PFSK-1 (cell line): ENCODE data around the gene NBEA.

Experiments used
- FOXP2 ChIP-seq: optimal IDR thresholded peaks from 2 replicates; pipeline ENCODE3; 2011; ENCODE audit warnings: borderline replicate concordance, control low read depth, inconsistent platforms; ENCODE audit not compliant: insufficient read depth; ENCODE audit errors: extremely low read length, extremely low read depth
- POLR2AphosphoS5 ChIP-seq: IDR thresholded peaks from 2 replicates; pipeline ENCODE4 v1.6.1; 2012; ENCODE audit warnings: low read depth, mild to moderate bottlenecking, control low read depth, low read length, moderate library complexity
- REST ChIP-seq, 2 experiments: IDR thresholded peaks; 2 replicates each; pipeline versions ENCODE4 v1.6.1 to v1.8.0; 2011 to 2012; ENCODE audit warnings: low read depth in 2 of 2, low read length in 2 of 2, control low read depth in 1 of 2, inconsistent platforms in 1 of 2, mild to moderate bottlenecking in 1 of 2, moderate library complexity in 1 of 2; ENCODE audit not compliant: insufficient read depth in 1 of 2
- SIN3A ChIP-seq: IDR thresholded peaks from 2 replicates; pipeline ENCODE4 v1.6.1; 2012; ENCODE audit warnings: mild to moderate bottlenecking, low read length, moderate library complexity, borderline replicate concordance; ENCODE audit not compliant: insufficient read depth
- TAF1 ChIP-seq: IDR thresholded peaks from 2 replicates; pipeline ENCODE4 v1.6.1; 2012; ENCODE audit warnings: low read length, control low read depth, borderline replicate concordance; ENCODE audit not compliant: insufficient read depth

NBEA gene

DNA sequence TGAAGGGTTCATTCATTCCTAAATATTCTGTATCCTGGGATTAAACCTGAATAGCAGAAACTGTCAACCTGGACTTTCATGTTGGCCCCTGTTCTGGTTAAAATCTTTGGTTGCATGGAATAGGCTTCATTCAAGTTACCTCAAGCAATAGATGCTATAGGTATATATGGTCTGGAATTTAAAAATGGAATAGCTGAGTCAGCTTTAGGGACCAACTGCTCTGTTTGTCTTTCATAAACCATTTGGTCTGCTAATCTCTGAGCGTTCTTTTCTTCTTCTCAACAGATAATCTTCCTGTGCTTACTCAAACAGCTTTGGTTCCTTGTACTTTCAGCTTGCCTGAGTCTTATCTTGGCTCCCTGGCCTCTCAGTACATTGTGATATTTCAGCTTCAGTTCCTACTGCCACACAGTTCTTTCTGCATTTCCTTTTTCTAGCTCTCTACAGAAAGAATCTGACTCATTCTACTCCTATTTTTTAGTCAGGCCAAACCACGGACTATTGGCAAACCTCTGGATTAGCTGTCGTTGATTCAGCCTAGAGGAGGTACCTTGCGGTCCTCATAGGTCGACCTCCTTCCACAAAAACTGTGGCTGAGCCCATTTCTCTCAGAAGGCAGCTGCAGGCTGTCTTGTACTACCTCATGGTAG lies 570.3 kb downstream of the NBEA start:
- TF ChIP-seq REST (IDR thresholded peaks at IDR 0.05; ENCODE audit: insufficient read depth in 1 of 2, low read depth in 2 of 2, low read length in 2 of 2) (no peak), SIN3A (no peak), POLR2AphosphoS5 (no peak), FOXP2 (no peak), TAF1 (no peak)

DNA sequence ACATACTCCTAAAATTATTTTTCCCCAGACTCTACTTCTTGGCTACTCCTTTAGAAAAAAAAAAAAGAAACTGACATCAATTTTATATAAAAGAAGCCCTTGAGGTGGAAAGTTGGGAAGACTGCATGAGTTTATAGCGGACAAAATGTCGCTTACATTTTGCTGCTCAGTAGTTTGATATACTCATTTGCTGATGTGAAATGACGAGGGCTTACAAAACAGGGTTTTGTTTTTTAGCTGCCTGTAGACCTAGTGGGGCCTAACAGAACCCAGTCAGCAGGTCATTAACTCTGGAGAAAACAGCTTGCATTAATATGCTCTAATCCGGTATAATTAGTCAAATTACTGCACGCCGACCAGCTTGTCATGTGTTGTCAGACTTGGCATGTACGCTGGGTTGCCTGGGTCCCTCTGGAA lies 572.0 kb downstream of the NBEA start:
- TF ChIP-seq SIN3A (no peak), POLR2AphosphoS5 (no peak), TAF1 (no peak), FOXP2 (no peak), REST (IDR thresholded peaks at IDR 0.05; ENCODE audit: insufficient read depth in 1 of 2, low read depth in 2 of 2, low read length in 2 of 2) (no peak)

DNA sequence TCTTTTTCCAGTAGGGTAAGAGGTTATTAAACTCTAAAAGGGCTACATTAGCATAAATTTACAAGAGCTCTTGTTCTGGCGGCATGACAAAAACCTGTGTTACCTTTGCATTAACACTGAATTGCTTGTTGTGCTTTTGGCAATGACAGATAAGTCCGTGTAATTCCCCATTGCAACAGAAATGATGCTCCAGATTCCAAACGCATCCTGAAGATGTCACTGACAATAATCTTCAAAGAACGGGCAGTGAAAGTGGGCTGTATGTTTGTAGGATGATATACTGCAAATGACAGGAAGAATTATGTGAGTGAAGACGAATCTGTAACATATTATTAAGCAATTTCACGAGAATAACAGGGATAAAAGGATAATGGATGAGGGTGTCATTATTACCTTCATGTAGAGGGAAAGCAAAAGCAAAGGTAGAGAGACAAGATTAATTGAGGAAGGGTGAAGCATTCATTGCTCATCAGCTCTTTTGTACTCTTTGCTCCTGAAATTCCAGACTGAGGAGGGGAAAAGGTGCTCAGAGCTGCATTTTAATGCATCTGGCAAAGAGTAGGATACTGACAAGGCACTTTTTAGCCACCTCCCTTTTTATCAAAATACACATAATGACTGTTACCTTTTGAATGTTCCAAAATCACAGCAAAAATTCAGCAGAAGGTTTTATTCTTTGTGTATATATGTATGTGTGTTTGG lies 572.9 kb downstream of the NBEA start:
- no peak for TF ChIP-seq POLR2AphosphoS5
- TF ChIP-seq FOXP2: no peak
- no peak for TF ChIP-seq REST (IDR thresholded peaks at IDR 0.05; ENCODE audit: insufficient read depth in 1 of 2, low read depth in 2 of 2, low read length in 2 of 2)

GRCh38 chr13:35518337-35518946 lies 576.4 kb downstream of the NBEA start:
- no peak for TF ChIP-seq REST (IDR thresholded peaks at IDR 0.05; ENCODE audit: insufficient read depth in 1 of 2, low read depth in 2 of 2, low read length in 2 of 2)
- no peak for TF ChIP-seq POLR2AphosphoS5
- no peak for TF ChIP-seq SIN3A
- no peak for TF ChIP-seq FOXP2
- no peak for TF ChIP-seq TAF1
